Activated T-cell treated with anti-CD3 and anti-CD28 coated beads, Interleukin-2, amount 50 U/mL, for 48 hours (primary cell): ENCODE measurements around the gene PCP2.
A peak's percentile ranks its signal among the peaks of the same experiment; 100 is the strongest.

Experiments
- DNase-seq, 2 experiments: peaks; one replicate each; pipeline ENCODE4 v3.0.0-alpha.2; 2020

Gene PCP2

DNA sequence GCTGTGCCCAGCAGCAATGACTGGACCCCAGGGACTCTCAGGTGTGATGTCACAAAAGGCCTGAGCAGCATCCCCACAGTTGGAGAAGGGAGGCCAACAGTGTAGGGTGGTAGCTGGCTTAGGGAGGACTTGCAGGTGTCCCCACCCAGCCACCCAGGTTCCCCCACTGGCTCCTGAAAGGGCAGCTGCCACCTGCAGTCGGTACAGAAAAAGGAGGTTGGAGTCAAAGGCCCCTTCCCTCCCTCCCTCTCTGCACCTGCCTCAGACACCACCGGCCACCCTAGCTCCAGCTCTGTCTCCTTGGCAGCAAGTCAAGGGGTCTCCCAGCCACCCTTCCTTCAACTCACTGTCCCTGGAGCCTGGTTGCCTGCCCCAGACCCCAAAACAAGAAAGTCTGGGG lies at the start of gene PCP2:
Gene PCP2 (minus strand): TSS at position 22 of the 400 bp plus-strand sequence. CDS start 262 bp downstream, outside the sequence.
- no peak for DNase-seq

DNA sequence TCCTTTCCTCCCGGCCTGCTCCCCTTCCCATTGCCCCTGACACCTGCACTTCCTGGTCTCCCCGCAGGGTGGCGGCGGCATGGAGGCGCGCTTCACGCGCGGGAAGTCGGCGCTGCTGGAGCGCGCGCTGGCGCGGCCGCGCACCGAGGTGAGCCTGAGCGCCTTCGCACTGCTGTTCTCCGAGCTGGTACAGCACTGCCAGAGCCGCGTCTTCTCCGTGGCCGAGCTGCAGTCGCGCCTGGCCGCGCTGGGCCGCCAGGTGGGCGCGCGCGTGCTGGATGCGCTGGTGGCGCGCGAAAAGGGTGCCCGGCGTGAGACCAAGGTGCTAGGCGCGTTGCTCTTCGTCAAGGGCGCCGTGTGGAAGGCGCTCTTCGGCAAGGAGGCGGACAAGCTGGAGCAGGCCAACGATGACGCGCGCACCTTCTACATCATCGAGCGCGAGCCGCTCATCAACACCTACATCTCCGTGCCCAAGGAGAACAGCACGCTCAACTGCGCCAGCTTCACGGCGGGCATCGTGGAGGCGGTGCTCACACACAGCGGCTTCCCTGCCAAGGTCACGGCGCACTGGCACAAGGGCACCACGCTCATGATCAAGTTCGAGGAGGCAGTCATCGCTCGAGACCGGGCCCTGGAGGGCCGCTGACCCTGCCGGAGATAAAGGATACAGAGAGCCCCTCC lies 48.8 kb upstream of the PCP2 start:
- DNase-seq = no peak

DNA sequence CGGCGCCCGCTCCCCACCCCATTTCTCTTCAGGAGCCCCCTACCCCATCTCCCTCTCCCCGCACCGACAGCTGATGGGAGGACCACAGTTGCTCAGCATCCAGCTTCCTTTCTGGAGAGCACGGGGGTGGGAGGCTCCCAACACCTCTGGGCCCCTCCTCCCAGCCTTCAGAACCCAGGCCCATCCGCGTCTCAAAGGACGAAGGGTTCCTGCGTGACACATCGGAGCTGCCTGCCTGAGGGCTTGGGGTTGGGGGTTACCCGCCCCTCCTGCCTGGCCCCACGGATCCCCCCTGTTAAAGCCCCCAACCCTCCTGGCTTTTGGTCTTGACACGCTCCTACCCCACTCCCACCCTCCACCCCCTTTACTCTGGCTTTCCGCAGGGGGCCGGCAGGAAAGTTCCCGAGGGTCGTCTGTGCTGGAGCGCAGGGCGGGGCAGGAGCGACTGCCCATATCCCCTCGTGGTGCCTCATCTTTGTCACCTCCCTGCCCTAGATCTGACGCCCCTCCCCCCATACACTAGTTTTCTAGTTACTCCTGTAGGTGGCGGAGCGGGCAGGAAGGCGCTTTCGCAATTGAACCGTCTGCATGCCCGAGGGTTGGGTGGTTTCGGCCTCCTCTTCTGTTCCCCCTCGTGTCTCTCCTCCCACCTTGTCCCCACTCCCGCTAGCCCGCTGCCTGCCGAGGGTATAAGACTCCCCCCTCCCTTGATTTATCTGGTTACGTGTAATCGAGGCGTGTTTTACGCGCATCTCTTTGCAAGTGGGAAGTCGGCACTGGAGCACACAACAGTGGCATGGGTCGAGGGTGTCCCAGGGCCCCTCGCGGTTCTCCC lies 48.0 kb upstream of the PCP2 start:
- peak; percentile 89 to 90 for DNase-seq

DNA sequence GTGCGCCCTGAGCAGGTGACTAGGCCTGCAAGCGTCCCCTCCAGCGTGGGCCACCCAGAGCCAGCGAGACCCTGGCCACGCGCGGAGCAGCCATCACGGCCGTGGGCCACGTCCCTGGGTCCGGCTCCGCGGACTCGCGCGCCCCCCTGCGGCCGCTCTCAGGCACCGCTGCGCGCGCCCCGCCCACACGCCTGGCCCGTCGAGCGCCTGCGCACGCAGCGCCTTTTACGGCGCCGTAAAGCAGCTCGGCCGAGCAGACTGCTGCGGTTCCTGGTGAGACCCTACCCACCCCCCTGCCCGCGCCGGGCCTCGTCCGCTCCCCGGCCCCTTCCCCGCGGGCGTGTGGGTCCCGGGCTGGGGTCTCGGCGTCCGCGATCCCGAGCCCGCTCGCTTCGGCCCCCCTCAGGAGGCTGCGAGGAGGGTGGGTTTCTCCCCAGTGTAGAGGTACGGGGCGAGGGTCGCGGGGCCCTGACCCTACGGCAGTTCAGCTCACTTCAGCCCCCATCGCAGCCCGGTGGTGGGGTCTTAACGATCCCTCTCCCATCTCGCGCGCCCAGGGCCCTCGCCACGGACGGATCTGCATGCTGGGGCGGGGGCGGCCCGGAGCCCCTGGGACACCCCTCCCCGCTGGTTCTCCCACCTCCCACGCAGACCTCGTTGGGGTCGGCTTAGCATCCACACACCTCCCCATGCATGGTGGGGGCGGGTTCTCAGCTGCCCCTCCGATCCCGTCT lies 47.3 kb upstream of the PCP2 start, which contains the start of gene TRAPPC5:
Gene TRAPPC5 (plus strand): TSS at position 228 of the 734 bp plus-strand sequence. CDS start 1,421 bp downstream, outside the sequence.
- DNase-seq = peak; percentile 89 to 93

DNA sequence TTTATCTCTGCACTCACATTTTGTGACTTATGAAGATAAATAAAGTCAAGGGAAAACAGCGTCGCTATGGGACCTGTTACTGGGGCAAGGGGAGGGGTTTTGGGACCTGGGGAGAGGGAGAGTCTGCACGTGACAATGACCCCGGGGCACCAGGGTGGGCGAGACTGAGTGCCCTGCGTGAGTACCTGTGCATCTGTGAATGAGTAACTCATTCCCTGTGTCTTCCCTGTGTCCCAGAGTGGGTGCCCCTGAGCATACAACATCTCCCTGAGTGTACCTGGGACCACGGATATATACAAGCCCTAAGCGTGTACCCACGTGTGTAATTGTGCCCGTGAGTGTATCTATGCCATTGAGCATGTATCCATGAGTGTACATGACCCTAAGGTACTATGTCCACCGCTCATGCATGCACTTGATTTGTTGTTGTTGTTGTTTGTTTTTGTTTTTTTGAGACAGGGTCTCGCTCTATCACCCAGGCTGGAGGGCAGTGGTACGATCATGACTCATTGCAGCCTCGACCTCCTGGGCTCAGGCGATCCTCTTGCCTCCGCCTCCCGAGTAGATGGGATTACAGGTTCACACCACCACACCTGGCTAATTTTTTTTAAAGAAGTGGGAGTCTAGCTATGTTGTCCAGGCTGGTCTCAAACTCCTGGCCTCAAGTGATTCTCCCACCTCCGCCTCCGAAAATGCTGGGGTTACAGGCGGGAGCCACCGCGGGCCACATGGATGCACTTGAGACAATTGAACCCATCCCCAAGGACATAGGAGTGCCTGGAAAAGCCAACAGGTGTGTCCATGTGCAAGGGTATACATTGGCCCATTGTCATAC lies 46.5 kb upstream of the PCP2 start:
- no peak for DNase-seq

DNA sequence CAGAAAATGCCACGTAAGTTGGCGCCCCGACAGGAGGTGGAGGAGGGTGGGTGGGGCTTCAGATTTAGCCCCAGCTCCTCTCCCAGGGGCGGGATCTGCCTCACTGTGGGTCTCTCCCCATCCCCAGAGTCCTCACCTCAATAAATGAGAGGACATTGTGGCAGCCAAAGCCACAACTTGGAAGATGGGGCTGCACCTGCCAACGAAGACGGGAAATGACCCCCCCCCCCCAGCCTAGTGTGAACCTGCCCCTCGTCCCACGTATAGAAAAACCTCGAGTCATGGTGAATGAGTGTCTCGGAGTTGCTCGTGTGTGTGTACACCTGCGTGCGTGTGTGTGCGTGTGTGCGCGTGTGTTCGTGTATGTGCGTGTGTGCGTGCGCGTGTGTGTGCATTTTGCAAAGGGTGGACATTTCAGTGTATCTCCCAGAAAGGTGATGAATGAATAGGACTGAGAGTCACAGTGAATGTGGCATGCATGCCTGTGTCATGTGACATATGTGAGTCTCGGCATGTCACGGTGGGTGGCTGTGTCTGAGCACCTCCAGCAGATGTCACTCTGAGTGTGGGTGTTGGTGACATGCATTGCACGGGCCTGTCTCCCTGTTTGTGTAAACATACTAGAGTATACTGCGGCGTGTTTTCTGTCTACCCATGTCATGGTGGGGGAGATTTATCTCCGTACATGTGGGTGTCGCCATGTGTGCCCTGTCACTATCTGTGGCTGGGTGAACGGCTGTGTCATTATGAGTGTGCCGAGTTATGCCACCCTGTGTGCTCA lies 45.6 kb upstream of the PCP2 start:
- DNase-seq = peak; percentile 68 to 79

DNA sequence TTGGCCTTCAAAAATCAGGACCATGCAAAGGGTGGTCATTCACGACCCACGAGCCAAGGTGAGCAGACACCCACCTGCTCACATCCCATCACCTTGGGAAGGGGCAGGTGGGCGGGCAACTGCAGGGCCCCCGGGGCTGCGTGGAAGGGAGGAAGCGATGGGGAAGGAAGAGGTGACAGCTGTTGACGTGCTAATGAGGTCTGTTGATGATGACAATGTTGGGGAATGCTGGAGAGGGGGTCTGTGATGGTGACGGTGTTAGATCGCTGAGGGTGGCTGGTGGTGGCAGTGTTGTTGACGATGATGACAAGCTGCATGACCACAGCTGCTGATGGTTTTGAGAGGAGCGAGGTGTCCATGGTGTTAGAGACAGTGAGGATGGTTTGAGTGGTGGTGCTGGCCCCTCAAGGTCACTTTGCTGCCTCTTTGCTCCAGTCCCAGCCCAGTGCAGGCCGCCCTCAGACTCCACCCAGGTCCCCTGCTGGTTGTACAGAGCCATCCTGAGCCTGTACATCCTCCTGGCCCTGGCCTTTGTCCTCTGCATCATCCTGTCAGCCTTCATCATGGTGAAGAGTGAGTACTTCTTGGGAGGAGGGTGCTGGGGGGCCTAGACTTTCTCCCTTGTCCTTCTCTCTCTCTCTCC lies 44.3 kb upstream of the PCP2 start:
- DNase-seq = no peak

DNA sequence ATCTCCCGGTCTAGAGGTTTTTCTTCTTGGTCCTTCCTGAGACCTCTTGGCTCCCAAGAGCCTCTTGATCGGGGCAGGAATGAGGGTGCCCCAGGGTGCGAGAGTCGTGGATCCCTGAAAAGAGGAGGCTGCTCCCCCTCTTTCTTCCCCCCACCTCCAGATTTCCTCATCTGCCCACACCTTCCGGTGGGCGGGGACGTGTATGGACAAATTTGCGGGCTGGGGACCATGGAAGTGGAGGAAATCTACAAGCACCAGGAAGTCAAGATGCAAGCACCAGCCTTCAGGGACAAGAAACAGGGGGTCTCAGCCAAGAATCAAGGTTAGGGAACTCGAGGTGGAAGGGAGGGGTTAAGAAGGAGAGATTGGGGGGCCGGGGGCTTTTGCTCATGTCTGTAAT lies 43.3 kb upstream of the PCP2 start, which contains the start of gene MCEMP1:
Gene MCEMP1 (plus strand): TSS at position 237 of the 400 bp plus-strand sequence. CDS start 31 bp downstream, at position 268.
- no peak for DNase-seq

DNA sequence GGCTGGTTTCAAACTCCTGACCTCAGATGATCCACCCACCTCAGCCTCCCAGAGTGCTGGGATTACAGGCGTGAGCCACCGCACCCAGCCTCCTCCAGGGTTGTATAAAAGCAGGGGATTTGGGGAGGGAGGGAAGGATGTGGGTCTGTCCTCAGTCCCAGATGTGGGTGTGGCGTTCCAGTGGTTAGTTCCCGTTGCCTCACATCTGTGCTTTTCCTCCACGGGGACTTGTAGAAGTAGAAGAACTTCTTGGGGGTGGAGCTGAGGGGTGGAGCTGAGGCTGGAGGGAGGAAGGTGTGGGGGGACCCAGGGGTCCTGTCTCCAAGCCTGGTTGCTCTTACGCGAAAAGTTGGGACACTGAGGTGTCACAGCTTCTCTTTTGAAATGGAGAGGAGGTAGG lies 42.9 kb upstream of the PCP2 start:
- no peak for DNase-seq

DNA sequence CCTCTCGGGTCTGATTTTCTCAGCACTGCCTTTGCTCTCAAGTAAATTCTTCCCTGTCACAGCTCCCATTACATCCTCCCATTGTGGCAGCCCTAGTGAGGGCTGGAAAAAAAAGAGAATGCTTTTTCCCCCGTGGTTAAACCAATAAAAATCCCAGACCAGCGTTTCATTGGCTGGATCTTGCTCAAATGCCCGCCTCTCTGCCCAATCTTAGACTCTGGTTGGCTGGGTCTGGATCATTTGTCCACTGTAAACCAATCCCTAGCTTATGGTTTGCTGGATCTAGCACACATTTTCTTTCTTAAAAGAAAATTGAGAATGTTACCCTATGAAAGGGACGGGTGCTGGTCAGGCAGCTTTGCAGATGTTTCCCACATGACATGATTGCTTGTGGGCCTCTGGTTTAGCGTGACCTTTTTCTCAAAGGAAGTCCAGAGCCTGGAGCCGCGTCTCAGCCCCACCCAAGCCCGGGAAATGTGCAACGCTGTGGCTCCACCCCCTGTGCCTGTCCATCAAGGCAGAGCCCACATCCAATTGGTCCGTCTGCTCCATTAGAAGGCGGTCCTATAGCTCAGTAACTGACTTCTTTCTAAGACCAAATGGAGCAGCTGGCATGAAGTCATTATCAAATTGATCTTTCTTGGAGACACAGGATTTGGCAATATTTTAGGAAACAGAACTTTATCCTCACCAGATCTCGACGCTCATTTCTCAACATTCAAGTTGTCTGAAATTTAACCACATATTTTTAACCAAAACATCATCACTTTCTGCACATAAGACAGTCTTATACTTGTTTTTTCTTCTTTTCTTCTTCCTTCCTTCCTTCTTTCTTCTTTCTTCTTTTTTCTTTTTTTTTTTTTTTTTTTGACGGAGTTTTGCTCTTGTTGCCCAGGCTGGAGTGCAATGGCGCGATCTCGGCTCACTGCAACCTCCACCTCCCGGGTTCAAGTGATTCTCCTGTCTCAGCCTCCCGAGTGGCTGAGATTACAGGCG lies 40.8 kb upstream of the PCP2 start:
- peak; percentile 59 to 67 for DNase-seq

DNA sequence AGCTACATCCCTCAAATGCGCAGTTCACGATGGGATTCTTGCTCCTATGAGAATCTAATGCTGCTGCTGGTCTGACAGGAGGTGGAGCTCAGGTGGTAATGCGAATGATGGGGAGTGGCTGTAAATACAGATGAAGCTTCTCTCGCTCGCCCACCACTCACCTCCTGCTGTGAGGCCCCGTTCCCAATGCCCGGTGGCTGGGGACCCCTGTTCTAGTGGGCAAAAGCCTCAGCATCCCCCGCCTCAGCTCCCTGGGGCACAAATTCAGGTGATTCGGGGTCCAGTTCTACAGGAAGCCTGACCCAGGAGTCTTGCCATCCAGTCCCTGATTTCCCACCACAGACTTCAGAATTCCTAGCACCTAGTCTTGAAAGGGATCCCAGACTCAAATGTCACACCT lies 39.0 kb upstream of the PCP2 start:
- DNase-seq = no peak

DNA sequence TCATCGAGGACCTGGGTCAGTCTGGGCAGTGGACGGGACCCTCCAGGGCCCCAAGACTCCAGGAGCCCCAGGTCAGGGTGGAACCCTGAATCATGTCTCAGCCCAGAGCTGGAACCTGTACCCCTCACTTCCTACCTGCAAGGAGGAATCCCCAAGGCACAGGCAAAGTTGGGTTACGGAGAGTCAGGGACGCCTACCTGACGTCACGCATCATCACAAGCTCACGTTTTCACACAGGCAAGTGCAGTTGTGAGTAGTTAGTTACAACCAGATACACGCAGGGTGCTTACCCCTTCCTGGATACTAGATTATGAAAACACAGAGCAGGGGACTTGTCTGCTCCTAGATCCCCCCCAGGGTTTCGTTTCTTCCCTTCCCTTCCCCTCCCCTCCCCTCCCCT lies 37.3 kb upstream of the PCP2 start:
- DNase-seq = no peak

DNA sequence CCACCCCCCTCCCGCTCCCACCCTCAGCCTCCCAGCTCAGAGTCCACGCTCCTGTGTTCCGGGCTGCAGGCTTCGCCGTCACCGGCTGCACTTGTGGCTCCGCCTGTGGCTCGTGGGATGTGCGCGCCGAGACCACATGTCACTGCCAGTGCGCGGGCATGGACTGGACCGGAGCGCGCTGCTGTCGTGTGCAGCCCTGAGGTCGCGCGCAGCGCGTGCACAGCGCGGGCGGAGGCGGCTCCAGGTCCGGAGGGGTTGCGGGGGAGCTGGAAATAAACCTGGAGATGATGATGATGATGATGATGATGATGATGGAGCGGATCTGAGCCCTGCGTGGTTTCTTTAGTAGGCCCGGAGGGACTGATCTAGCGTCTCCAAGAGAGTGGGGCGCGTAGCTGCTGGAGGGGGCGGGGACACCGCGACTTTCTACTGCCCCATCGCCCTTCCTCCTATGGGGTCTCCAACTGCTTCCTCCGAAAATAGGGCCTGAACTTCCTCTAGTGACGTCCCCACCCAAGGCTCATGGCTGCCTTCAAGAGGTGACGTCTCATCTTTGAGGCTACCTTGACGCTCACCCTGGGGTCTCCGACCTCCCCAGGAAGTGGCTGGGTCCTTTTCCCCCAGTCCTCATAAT lies 36.7 kb upstream of the PCP2 start:
- peak in 1 of 2 experiments; percentile 41 for DNase-seq

DNA sequence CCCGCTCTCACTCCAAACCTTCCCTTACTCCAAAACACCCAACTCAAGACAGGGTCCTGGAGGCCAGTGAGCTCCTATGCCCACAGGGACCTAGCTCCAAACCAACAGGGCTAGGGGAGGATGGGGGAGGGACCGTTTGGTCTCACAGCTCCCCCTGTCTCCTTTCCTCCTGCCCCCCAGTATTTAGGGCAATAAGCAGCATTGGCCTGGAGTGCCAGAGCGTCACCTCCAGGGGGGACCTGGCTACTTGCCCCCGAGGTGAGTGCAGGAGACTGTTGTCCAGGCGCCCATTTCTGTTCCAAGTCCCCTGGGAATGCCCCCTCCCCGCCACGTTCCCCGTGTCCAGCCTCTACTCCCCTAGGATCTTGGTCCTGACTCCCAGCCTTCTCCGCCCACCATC lies 36.1 kb upstream of the PCP2 start:
- DNase-seq = no peak

DNA sequence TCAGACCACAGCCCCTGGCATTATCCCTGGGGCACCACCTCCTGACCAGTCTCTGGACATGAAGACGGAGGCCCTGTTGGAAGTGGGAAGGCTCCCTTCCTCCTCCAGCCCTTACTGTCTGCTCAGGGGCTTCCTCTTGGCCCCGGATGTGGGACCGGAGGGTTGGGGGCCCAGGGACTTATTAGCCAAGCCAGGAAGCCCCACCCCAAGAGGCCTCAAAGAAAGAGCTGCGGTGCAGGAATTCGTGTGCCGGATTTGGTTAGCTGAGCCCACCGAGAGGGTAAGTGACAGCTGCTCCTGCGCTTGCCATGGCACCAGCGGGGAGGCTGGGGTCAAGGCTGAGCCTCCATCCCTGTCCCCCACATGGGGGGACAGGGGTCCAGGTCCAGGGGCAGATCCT lies 35.3 kb upstream of the PCP2 start, which contains the start of gene RETN:
Gene RETN (plus strand): TSS at position 208 of the 400 bp plus-strand sequence. CDS start 278 bp downstream, outside the sequence.
- DNase-seq = no peak

DNA sequence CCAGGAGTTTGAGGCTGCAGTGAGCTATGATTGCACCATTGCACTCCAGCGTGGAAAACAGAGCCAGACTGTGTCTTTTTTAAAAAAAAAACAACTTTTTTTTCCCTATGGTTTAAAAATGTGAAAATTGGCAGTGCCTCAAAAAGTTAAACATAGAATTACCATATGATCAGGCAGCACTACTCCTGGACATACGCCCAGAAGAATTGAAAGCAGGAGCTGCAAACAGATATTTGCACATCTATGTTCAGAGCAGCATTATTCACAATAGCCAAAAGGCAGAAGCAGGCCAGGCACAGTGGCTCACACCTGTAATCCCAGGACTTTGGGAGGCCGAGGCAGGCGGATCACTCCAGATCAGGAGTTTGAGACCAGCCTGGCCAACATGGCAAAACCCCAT lies 31.6 kb upstream of the PCP2 start:
- DNase-seq = no peak

DNA sequence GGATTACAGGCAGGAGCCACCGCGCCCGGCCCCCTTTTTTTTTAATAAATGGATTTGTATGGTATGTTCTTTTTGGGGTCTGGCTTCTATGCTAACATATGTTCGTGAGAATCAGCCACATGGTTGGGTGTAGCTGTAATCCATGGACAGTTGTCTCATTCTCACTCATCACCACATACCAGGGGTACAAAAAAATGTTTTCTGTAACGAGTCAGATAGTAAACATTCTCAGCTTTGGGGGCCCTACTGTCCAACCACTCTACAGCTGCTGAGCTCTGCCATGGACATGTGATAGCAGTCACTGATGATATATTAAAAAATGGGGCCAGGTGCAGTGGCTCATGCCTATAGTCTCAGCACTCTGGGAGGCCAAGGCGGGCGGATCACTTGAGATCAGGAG lies 30.2 kb upstream of the PCP2 start:
- no peak for DNase-seq

DNA sequence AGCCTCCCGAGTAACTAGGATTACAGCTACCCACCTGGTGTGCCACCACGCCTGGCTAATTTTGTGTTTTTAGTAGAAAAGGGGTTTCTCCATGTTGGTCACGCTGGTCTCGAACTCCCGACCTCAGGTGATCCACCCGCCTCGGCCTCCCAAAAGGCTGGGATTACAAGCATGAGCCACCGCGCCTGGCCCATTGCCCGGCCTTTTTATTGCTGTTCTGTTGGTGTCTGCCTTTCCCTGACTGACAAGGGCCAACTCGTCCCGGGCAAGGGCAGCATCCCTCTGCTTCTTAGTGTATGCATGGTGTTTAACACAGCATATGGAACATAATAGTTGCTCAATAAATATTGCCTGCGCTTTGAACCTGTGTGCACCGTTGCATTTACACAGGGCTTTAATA lies 29.1 kb upstream of the PCP2 start:
- no peak for DNase-seq
